ENCODE measurements around the gene PLCG2.
A peak's percentile ranks its signal among the peaks of the same experiment; 100 is the strongest.
"Not testable (repeated sequence)": the region's sequence is repeated elsewhere in the genome, so short reads cannot be mapped to it uniquely, and the experiment has no call there.

PLCG2 gene

GRCh38 chr16:81997738-81998137 is 218.6 kb downstream of the PLCG2 start:
- no peak for DNase-seq (ENCODE audit: low read depth in 2 of 2)

GRCh38 chr16:82002831-82003230 is 223.7 kb downstream of the PLCG2 start:
- DNase-seq (ENCODE audit: low read depth in 2 of 2), result no peak

GRCh38 chr16:82004601-82005000 is 225.5 kb downstream of the PLCG2 start:
- DNase-seq (ENCODE audit: low read depth in 2 of 2), result no peak

DNA sequence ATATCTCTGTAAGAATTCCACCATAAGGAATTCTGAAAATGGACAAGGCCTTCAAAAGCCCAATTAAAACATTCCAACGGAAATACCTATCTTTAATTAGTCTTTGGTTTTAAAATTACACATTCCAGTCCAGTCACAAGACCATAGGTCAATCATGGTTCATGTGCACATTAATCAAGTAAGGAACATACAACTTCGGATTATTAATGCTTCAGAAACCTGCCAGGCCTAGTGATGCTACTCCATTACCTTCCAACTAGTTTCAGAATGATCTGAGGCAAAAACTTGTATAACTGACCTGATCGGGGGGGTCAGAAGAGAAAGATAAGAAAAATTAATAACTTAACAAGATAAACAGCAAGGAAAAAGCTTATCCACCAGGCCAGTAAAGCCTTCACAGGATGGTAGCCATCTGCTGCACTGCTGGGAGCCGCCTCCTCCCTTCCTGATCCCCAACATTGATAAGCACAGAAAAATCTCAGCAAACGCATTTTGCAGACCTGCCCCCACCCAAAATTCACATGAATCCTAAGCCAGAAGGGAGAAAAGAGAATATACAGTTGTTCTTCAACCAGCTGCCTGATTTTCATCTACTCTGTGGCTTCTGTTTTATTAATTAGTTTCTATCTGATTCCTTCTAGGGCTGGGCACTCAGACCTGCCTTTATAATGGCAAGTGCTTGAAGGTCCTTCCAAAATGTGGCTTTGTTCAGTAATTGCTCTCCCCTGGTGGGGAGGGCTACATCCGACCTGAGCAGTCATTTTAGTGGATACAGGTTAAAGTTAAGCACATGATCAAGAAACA is 226.1 kb downstream of the PLCG2 start:
- DNase-seq (ENCODE audit: low read depth in 2 of 2), result no peak

DNA sequence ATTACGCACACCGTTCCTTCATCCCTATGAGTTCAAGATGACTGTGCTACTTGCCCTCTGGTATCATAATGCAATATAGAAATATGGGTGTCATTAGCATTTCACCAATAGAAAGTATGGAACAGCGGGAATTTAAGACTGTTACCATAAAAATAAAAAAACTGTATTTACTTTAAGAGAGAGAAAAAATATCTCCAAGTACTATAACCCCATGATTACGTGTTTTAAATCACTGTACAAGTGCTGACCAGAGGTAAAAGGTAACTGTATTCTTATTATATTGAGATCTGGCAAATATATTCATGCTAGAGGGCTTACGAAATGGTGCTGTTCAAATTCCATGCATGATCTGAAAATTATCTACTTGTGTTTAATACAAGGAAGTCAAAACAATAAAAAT is 226.9 kb downstream of the PLCG2 start:
- DNase-seq (ENCODE audit: low read depth in 2 of 2), result no peak

DNA sequence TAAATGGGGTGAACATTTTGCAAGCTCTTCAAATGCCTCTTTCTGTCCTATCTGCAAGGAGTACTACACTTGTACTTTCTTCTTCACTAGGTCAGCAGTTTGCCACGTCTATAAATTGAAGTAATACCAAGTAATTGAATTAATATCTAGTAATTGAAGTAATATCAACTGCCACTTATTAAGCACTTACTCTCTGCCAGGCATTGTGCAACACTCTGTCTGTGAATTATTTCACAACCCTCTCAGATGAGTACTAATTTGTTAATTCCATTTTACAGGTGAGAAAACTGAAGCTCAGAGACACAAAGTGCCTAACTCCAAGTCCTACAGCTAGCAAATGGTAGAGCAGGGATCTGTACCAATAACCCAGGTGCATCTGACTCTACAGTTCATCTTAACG is 228.1 kb downstream of the PLCG2 start:
- DNase-seq (ENCODE audit: low read depth in 2 of 2), result no peak

- DNase-seq (ENCODE audit: low read depth in 2 of 2), result no peak
Measured at GRCh38 chr16:82008957-82009592, 230.0 kb downstream of the PLCG2 start.

- not testable (repeated sequence) for DNase-seq (ENCODE audit: low read depth in 2 of 2)
Measured at GRCh38 chr16:82009789-82010188, 230.7 kb downstream of the PLCG2 start.

- DNase-seq (ENCODE audit: low read depth in 2 of 2), result no peak
Measured at GRCh38 chr16:82010649-82011048, 231.6 kb downstream of the PLCG2 start.

- DNase-seq (ENCODE audit: low read depth in 2 of 2), result peak; percentile 43 to 51
Measured at GRCh38 chr16:82011199-82011641, 232.1 kb downstream of the PLCG2 start, which contains the start of gene SDR42E1. Gene SDR42E1 (minus strand): TSS chr16:82011470. CDS start chr16:82000858, 10,612 bp downstream.
